NCI-H748 (cell line): Measurements from ENCODE around the gene TBC1D16.
A peak's percentile ranks its signal among the peaks of the same experiment; 100 is the strongest.
"Not testable (repeated sequence)": the region's sequence is repeated elsewhere in the genome, so short reads cannot be mapped to it uniquely, and the experiment has no call there.

ENCODE experiments used
- DNase-seq: peaks from one replicate; lab custom pipeline; 2025; ENCODE audit not compliant: unreplicated experiment; lab: John Stamatoyannopoulos, UW

Gene TBC1D16

GRCh38 chr17:79897243-79898063 lies 138.2 kb downstream of the TBC1D16 start:
- no peak for DNase-seq

DNA sequence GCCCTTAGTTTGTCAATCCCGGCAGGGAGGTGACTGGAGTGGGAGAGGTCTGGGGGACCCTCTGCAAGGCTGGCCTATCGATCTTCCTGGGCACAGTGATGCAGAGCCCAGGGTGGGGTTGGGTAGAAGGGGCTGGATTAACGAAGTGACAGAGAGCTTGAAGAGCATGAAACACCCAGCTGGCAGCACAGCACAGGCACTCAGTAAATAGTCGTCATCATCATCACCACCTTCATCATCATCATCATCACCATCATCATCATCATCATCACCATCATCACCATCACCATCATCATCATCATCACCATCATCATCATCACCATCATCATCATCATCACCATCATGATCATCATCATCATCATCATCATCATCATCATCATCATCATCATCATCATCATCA lies 142.2 kb downstream of the TBC1D16 start:
- DNase-seq: not testable (repeated sequence)

DNA sequence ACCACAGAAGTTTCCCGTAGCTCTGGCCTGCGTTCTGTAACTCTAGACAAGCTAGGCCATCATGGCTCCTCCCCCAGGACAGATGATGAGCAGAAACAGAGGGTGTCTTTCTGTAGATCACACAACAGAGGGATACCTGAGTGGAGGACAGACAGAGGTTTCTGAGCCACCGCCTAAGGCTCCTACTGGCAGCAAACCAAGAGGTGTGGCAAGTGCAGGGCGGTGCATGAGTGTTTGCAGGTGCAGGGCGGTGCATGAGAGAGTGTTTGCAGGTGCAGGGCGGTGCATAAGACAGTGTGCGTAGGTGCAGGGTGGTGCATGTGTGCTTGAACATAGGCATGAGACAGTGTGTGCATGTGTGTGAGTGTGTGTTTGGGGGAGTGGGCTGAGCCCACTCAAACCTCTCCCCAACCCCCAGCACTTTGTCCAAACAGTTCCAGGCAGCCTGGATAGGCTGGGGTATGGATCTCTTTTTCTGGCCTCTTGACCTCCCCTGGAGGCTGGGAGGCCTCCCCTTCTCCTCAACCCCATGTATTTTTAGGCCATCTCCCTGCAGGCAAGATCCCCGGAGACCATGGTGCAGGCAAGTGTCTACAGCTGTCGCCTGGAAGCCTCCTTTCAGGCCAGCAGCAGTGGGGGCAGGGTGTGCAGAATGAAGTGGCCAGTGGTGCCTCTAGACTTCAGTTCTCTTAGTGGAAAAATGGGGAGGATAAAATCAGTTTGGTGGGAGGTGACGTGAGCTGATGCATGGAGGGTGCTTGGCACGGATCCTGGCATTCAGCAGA lies 143.0 kb downstream of the TBC1D16 start:
- peak; percentile 90 for DNase-seq

GRCh38 chr17:79891113-79891730 lies 144.4 kb downstream of the TBC1D16 start:
- no peak for DNase-seq

GRCh38 chr17:79890706-79891105 lies 145.0 kb downstream of the TBC1D16 start:
- no peak for DNase-seq

GRCh38 chr17:79888811-79889634 lies 146.6 kb downstream of the TBC1D16 start:
- no peak for DNase-seq

DNA sequence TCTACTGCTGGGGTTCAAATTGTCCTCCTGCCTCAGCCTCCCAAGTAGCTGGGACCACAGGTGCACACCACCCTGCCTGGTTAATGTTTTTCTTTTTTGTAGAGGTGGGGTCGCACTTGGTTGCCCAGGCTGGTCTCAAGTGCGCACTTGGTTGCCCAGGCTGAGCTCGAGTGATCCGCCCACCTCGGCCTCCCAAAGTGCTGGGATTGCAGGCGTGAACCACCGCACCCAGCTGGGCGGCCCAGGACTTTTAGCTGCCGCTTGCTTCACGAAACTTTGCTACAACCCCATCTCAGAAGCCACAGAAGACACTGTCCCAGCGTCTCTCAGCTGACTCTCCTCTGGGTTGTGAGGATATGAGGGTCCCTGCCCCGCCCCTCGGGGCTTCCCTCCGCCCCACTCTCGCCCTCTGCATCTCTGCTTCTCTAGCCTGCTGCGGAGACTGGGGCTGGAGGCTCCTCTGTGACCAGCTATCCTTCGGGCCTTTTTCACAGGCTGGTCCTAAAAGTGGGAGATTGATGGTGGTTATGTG lies 147.6 kb downstream of the TBC1D16 start:
- DNase-seq: no peak

- no peak for DNase-seq
Observed at GRCh38 chr17:79887451-79887991, 148.2 kb downstream of the TBC1D16 start.

DNA sequence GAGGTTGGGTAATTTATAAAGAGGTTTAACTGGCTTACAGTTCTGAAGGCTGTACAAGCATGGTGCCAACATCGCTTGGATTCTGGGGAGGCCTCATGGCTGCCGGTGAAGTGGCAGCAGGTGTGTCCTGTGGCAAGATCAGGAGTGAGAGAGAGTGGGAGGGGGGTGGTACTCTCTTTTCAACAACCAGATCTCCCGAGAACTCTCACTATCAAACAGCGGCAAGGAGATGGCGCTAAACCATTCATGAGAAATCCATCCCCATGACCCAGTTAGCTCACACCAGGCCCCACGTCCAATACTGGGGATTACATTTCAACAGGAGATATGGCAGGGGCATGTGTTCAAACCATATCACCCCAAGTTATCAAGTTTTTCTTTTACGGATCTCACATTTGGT lies 152.5 kb downstream of the TBC1D16 start:
- DNase-seq: no peak
